ENCODE measurements around the gene TSTD1.

The TSTD1 gene

DNA sequence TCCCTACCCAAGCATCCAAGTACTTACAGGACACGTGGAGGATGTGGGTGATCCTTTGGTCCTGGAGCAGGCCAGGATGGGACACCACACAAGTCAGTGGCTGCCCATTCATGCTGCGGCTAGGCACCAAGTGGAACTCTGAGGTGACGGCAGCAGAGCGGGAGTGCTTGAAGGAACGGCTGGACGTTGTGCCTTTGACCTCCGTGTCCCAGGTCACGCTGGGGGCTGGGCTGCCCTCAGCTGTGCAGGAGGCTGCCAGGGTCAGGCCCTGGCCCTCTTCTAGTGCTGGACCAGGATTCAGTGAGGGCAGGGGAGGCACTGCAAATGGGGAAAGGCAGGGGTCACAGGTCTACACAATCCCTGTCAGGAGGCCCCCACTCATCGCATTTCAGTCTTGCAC lies 38.7 kb upstream of the TSTD1 start:
- ChIA-PET POLR2A (no interaction called here), CTCF (interaction anchor here (1.9 kb wide), 2 partner anchors 9 to 19 kb away, joined by 5 to 6 read pairs; no protein-coding TSS in a partner anchor)
- TF ChIP-seq, protein P1, sequence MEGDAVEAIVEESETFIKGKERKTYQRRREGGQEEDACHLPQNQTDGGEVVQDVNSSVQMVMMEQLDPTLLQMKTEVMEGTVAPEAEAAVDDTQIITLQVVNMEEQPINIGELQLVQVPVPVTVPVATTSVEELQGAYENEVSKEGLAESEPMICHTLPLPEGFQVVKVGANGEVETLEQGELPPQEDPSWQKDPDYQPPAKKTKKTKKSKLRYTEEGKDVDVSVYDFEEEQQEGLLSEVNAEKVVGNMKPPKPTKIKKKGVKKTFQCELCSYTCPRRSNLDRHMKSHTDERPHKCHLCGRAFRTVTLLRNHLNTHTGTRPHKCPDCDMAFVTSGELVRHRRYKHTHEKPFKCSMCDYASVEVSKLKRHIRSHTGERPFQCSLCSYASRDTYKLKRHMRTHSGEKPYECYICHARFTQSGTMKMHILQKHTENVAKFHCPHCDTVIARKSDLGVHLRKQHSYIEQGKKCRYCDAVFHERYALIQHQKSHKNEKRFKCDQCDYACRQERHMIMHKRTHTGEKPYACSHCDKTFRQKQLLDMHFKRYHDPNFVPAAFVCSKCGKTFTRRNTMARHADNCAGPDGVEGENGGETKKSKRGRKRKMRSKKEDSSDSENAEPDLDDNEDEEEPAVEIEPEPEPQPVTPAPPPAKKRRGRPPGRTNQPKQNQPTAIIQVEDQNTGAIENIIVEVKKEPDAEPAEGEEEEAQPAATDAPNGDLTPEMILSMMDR (IDR thresholded peaks at IDR 0.05; ENCODE audit: insufficient read depth, low read length, missing control alignments), result no peak
- DNase-seq (ENCODE audit: low read depth, low spot score), result no peak
- no peak overlapping the region for H3K4me3 ChIP-seq (ENCODE audit: low read depth, low read length)

DNA sequence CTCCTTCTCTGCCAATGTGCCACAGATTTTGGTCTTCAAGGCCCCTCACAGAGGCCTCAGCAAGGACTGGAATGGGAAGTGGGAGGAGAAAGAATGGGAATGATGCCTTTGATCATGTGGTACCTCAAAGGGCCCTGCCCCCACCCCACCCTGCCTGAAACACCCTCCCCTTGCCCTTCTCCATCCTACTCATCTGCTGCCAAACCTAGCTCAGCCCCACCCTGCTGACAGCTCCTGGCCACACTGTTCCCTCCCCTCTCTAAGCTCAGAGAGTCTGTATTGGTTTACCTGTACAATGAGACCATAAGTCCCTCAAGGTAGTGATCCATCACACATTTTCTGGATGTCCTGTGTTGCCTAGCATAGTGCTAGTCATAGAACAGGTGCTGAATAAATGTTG lies 37.6 kb upstream of the TSTD1 start:
- ChIA-PET CTCF (interaction anchor here (1.9 kb wide), 2 partner anchors 8 to 20 kb away, joined by 5 to 6 read pairs; no protein-coding TSS in a partner anchor), POLR2A (no interaction called here)
- H3K4me3 ChIP-seq (ENCODE audit: low read depth, low read length), result no peak overlapping the region
- DNase-seq (ENCODE audit: low read depth, low spot score), result no peak
- TF ChIP-seq, protein P1 (IDR thresholded peaks at IDR 0.05; ENCODE audit: insufficient read depth, low read length, missing control alignments), result no peak

GRCh38 chr1:161074676-161075368 lies 36.1 kb upstream of the TSTD1 start:
- ChIA-PET CTCF (interaction anchor here (1.2 to 8.9 kb wide), 2 partner anchors 23 to 28 kb away, joined by 4 to 100 read pairs; partner anchors contain the start of gene KLHDC9), POLR2A (no interaction called here)
- DNase-seq (ENCODE audit: low read depth, low spot score), result no peak

GRCh38 chr1:161073474-161074121 lies 34.8 kb upstream of the TSTD1 start:
- TF ChIP-seq, protein P1 (IDR thresholded peaks at IDR 0.05; ENCODE audit: insufficient read depth, low read length, missing control alignments), result no peak
- no peak for DNase-seq (ENCODE audit: low read depth, low spot score)
- POLR2A ChIA-PET, result no interaction called here
- CTCF ChIA-PET, result interaction anchor here (1.1 to 8.9 kb wide), 4 partner anchors 8 to 27 kb away, joined by 4 to 100 read pairs (median 11); partner anchors contain the start of genes KLHDC9 and USF1
- no peak overlapping the region for H3K4me3 ChIP-seq (ENCODE audit: low read depth, low read length)

More at GRCh38 chr1:161074676-161075368, 36.1 kb upstream of the TSTD1 start:
- no peak overlapping the region for H3K4me3 ChIP-seq (ENCODE audit: low read depth, low read length)
- TF ChIP-seq, protein P1 (IDR thresholded peaks at IDR 0.05; ENCODE audit: insufficient read depth, low read length, missing control alignments), result no peak

GRCh38 chr1:161072751-161073449 lies 34.1 kb upstream of the TSTD1 start:
- TF ChIP-seq, protein P1 (IDR thresholded peaks at IDR 0.05; ENCODE audit: insufficient read depth, low read length, missing control alignments), result no peak
- POLR2A ChIA-PET, result no interaction called here
- CTCF ChIA-PET, result interaction anchor here (1.0 to 8.9 kb wide), 8 partner anchors 8 to 67 kb away, joined by 4 to 100 read pairs (median 11); partner anchors contain the start of genes KLHDC9 and USF1
- no peak overlapping the region for H3K4me3 ChIP-seq (ENCODE audit: low read depth, low read length)
- no peak for DNase-seq (ENCODE audit: low read depth, low spot score)

Data from AG04449 (cell line).